22Rv1 (cell line): ENCODE results near the gene CACHD1.
"Not testable (repeated sequence)": the region's sequence is repeated elsewhere in the genome, so short reads cannot be mapped to it uniquely, and the experiment has no call there.

ENCODE experiments used
- H3K27ac ChIP-seq: fragments of 450-650 bp; 2 replicates; pipeline ENCODE4 v1.5.1; 2017
- ZFX ChIP-seq: fragments of 450-650 bp; IDR thresholded peaks from 2 replicates; pipeline ENCODE4 v1.6.1; 2017; ENCODE audit warnings: antibody characterized with exemption, borderline replicate concordance
- TF ChIP-seq, protein P1 (sequence below): fragments of 450-650 bp; IDR thresholded peaks from 2 replicates; pipeline ENCODE4 v1.5.1; 2017; ENCODE audit warnings: mild to moderate bottlenecking

CACHD1 gene

DNA sequence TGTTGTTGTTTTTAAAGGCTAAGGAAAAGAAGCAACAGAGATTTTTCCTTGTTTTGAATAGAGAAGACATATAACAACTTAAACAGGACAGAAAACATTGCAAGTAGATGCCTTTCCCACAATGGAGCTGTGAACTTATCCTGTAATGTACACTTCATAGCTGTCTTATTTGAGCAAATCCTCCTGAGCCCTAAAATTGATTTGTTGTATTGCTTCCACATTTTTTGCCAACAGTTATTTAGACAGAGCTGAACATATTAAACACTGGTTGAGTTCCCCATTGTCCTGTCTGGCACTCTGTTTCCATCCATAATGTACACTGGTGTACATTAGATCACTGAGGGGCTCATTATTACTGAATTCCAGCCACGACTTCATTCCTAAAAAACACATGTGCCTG lies 32.2 kb downstream of the CACHD1 start:
- no peak overlapping the region for H3K27ac ChIP-seq
- TF ChIP-seq, protein P1, sequence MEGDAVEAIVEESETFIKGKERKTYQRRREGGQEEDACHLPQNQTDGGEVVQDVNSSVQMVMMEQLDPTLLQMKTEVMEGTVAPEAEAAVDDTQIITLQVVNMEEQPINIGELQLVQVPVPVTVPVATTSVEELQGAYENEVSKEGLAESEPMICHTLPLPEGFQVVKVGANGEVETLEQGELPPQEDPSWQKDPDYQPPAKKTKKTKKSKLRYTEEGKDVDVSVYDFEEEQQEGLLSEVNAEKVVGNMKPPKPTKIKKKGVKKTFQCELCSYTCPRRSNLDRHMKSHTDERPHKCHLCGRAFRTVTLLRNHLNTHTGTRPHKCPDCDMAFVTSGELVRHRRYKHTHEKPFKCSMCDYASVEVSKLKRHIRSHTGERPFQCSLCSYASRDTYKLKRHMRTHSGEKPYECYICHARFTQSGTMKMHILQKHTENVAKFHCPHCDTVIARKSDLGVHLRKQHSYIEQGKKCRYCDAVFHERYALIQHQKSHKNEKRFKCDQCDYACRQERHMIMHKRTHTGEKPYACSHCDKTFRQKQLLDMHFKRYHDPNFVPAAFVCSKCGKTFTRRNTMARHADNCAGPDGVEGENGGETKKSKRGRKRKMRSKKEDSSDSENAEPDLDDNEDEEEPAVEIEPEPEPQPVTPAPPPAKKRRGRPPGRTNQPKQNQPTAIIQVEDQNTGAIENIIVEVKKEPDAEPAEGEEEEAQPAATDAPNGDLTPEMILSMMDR: no peak
- no peak for TF ChIP-seq ZFX

DNA sequence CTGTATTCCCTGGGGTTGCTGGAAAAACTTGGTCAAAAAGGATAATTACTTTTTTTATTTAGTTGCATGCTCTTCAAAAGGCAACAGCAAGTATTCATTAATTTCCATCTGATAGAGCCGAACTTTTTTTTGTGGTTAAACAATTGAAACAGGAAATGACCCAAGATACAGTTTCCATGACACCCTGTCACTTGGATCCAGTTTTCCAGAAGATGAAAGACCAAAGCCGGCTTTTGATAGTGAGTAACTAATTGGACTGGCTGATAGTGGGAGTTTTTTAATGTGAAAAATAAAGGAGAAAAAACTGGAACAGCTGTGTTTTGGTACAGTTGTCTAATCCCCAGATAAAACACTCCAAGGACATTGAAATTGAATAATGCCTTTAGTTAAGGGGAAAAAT lies 33.0 kb downstream of the CACHD1 start:
- H3K27ac ChIP-seq: no peak overlapping the region

DNA sequence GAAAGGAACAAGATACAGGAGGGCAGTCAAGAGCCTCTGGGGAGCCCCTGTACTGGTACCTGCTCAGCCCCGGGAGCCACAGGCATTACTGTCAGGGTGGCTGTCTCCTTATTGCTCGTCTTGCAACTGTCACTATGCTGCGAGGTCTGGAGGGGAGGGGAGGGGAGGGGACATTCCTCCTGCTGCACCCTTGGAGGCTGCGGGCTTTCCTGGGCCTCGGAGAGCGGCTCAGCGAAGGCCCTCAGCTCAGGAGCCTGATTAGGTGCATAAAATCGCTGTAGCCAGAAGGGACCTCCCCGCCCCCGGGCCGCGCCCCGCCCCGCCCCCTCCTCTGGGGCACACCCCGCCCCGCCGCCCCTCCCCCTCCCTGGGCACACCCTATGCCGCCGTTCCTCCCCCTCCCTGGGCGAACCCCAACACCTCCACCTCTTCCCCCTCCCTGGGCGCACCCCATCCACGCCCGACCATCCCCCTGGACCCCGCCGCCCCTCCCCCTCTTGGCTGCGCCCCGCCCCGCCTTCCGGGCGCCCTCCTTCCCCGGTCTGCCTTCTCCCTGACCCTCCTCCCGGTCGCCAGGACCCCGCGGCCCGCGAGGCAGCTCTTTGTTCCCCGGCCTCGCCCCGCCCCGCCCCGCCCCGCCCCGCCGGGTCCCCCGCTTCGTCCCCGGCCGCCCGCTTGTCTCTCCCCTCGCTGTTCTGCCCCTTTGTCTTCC lies 35.5 kb downstream of the CACHD1 start:
- TF ChIP-seq ZFX: no peak
- TF ChIP-seq, protein P1: no peak
- no peak overlapping the region for H3K27ac ChIP-seq

More for the DNA sequence above, 33.0 kb downstream of the CACHD1 start:
- no peak for TF ChIP-seq ZFX
- TF ChIP-seq, protein P1: no peak

DNA sequence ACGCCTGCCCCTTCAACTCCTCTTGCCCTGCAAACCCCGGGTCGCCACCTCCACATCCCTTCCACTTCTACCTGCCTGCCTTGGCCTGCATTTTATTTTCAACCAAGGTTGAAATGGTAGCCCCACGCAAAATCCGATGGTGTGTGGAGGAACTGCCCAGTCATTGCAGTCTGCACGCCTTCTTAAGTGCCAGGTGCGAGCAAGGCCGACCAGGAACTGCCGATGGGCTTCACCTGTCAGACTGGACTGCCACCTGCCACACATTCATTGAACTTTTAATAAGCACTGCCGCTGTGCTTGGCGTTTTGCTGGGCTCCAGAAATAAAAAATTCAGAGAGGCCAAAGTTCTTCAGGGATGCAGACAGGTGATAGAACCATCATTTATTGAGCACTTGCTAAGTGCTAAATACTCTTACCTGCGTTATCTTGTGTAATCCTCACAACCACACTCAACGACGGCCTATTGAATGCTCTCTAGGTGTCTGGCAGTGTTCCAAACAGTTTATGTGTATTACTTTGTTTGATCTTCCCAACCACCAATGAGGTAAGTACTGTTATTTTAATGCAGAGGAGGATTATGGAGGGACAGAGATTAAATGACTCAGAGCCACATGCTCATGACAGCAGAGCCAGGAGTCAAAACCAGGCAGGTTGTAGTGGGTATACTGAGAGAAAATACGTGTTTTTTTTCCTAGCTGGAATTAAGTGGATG lies 36.2 kb downstream of the CACHD1 start:
- TF ChIP-seq ZFX: no peak
- TF ChIP-seq, protein P1: no peak
- H3K27ac ChIP-seq: no peak overlapping the region

DNA sequence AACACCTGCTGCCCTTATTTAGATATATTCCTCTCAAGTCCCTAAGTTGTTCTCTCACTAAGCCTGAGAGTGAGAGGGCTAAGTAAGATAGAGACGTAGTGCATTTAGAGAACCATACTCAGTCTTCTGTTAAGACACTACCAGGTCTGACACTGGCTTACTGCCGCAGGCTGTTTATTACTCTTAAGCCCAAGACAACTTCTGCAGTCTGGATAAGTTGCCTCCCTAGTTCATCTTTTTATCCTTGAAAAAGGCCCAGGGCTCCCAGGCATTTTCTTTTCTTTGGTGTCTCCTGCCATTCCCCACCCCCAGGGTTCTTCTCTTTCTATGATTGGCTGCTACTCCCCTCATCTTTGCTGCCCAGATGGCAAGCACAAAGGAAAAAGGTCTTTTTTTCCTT lies 38.7 kb downstream of the CACHD1 start:
- no peak overlapping the region for H3K27ac ChIP-seq
- TF ChIP-seq, protein P1: no peak
- no peak for TF ChIP-seq ZFX

DNA sequence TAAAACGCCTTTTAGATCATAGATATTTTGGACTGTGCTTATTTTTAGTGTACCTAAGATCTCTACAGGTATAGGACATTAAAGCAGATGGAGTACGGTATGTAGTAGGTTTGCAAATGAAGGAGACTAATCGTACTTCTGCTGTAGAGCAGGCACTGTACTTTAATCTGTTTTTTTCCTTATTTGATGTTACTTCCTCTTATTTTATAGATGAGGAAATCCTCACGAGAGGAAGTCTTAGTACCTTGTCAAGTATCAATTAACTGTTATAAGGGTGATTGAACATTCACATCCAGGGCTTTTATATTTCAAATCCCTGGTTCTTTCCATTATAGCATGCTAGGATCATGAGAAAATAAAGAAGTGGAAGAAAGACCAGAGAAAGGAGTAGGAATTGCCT lies 41.1 kb downstream of the CACHD1 start:
- H3K27ac ChIP-seq: no peak overlapping the region
- no peak for TF ChIP-seq ZFX
- TF ChIP-seq, protein P1: no peak

DNA sequence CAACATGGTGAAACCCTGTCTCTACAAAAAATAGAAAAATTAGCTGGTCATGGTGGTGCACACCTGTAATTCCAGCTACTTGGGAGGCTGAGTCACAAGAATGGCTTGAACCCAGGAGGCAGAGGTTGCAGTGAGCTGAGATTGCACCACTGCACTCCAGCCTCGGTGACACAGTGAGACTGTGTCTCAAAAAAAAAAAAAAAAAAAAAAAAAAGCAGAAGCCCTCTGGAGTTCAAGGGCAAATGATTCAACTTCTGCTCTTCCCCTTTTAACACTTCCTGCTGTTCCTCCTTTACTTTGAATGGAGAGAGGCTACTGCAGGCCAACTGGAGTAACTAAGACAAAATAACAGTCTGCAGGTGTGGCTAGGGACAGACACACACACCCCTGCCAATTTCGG lies 42.3 kb downstream of the CACHD1 start:
- H3K27ac ChIP-seq: not testable (repeated sequence)
